Stimulated activated memory B cell treated with anti-CD40 and anti-IgM and Interleukin-4, amounts not matched to agents 10 μg/mL and 1 μg/mL and 100 μg/mL, for 72 hours (primary cell): ENCODE data around the gene SEPTIN10.
A peak's percentile ranks its signal among the peaks of the same experiment; 100 is the strongest.
"Not testable (repeated sequence)": the region's sequence is repeated elsewhere in the genome, so short reads cannot be mapped to it uniquely, and the experiment has no call there.

Experiments
- ATAC-seq: fragments of 150-1000 bp; cut with Tn5 transposase; 2 replicates; pipeline ENCODE4 v1.10.0; 2021
- H3K27ac Mint-ChIP-seq: one replicate; pipeline ENCODE4 v1.8.0; 2022; ENCODE audit warnings: mild to moderate bottlenecking, mixed read lengths
- H3K27me3 Mint-ChIP-seq: one replicate; pipeline ENCODE4 v1.8.0; 2022; ENCODE audit warnings: mixed read lengths
- H3K36me3 Mint-ChIP-seq: one replicate; pipeline ENCODE4 v1.8.0; 2022; ENCODE audit warnings: mixed read lengths
- H3K4me1 Mint-ChIP-seq: one replicate; pipeline ENCODE4 v1.8.0; 2022; ENCODE audit warnings: mixed read lengths
- H3K4me3 Mint-ChIP-seq: one replicate; pipeline ENCODE4 v1.8.0; 2022; ENCODE audit warnings: mild to moderate bottlenecking, moderate library complexity, mixed read lengths
- H3K9me3 Mint-ChIP-seq: one replicate; pipeline ENCODE4 v1.8.0; 2022; ENCODE audit warnings: mixed read lengths

Gene SEPTIN10

DNA sequence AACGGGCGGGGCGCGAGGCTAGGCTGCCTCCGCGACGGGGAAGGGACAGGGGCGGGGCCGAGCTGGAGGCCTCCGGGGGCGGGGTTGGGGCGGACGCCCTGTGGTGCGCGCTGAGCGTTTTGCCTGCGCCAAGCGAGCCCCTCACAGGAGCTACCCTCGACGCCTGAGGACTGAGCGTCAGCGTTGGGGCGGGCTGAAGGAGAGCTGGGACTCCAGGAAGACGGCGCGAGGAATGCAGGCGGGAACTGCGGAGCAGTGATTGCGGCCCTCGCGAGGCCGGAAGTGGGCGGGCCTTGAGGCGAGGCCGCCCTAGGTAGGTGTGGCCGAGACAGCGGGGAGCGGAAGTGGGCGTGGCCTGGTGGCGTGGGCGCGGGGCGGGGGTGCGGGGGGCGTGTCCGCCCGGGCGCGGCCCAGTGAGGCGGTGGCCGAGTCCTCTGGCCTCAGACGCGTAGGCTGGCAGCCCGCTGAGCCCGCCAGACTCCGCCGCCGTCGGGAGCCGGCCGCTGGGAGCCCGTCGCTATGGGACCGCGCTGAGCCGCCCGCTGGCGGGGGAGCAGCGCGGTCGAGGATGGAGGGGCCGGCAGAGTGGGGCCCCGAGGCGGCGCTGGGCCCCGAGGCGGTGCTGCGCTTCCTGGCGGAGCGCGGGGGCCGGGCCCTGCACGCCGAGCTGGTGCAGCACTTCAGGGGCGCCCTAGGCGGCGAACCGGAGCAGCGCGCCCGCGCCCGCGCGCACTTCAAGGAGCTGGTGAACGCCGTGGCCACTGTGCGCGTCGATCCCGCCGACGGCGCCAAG lies at the start of gene SEPTIN10, which contains the start of gene SOWAHC:
TSS of gene SEPTIN10 (minus strand) at position 45 of the 793 bp plus-strand sequence. CDS start 139 bp downstream, outside the sequence.
TSS of gene SOWAHC (plus strand) at position 443 of the 793 bp plus-strand sequence. CDS start at position 569, 126 bp downstream.
- H3K9me3 Mint-ChIP-seq, result peaks cover 2% of the 10 kb centered on the region
- no peak within 1 kb of the TSS for H3K27ac Mint-ChIP-seq
- H3K36me3 Mint-ChIP-seq, result no peaks in the 10 kb centered on the region
- peaks cover 60% of the 10 kb centered on the region for H3K27me3 Mint-ChIP-seq
- peak; percentile 67 for ATAC-seq
- peak within 1 kb of the TSS; percentile 78 for H3K4me3 Mint-ChIP-seq
- H3K4me1 Mint-ChIP-seq, result no peaks in the 10 kb centered on the region

DNA sequence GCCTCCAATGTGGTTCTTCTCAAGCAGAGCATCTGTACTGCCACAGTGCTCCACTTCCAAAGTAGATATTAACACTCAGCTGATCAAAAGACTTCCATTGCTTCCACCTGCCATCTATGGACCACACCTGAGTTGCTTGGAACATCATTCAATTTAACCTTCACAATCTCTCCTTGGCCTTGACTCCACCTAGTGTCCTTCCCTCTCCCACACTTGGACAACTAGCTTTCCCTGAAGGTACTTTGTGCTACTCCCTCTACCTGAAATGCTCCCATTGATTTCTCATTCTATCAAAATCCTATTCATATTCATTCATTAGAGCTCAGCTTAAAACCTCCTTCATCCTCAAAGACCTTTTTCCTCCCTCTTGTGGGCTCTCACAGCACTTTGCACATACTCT lies 49.1 kb upstream of the SEPTIN10 start:
- ATAC-seq, result no peak
- H3K9me3 Mint-ChIP-seq, result no peaks in the 10 kb centered on the region
- no peaks in the 10 kb centered on the region for H3K36me3 Mint-ChIP-seq
- no peaks in the 10 kb centered on the region for H3K4me1 Mint-ChIP-seq
- H3K27ac Mint-ChIP-seq, result no peak overlapping the region
- H3K27me3 Mint-ChIP-seq, result no peaks in the 10 kb centered on the region
- no peak overlapping the region for H3K4me3 Mint-ChIP-seq

DNA sequence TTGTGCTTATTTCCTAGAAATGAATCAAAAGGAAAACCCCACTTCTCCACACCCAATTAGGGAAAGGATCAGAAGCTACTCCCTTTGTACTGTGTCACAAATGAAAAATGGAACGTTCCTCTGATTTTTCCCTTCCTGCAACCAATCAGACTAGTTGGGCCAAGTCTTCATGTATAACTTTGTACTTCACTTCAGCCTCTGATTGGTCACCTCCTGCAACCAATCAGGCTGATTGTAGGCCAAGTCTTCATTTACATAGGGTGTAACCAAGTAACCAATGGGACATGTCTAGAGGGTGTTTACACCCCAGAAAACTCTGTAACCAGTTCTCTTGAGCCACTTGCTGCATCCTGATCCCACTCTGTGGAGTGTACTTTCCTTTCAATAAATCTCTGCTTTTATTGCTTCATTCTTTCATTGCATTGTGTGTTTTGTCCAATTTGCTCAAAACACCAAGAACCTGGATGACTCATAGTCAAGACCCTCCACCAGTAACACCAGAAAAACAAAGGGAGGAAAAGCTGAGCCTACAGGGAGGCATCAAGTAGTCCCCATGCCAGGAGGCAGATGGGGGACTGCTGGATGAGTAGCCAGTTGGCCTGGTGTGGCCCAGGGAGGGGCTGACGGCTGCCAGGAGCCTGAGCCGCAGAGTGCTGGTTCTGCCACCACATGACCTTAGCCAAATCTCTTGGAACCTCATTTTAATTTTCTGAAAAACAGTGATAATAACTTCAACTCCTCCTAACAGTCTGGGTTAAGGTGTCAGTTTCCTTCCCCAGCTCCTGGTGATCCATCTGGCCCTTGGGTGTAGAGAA lies 46.5 kb upstream of the SEPTIN10 start:
- ATAC-seq, result no peak
- H3K4me3 Mint-ChIP-seq, result no peak overlapping the region
- no peak overlapping the region for H3K27ac Mint-ChIP-seq

DNA sequence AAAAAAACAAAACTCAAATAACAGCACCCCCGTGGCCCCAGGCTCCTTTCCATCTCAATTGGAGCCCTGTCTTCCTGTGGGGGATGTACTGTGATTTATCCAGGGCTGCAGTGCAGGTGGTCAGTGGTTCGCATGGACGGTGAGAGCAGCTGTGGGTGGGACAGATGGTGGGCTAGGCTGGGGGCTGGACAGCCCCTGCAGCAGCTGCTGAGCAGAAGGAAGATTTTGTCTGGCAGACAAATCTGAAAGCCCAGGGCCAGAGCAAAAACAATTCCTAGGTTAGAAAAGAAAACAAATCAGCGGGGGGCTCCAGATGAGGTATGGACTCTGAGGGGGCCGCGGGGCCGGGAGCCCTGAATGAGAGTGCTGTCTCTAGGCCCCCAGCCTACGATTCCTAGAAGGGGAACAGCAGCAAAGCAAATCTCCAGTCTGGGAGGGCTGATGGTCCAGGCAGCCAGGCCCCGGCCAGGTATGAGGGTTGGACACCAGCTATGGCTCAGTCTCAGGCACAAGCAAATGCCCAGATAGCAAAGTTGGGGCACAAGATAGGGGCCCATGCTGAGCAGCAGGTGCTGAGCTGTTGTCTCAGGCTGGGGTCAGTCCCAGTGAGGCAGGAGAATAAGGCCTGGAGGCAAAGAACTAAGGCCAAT lies 45.8 kb upstream of the SEPTIN10 start:
- ATAC-seq, result no peak
- peaks cover 15% of the 10 kb centered on the region for H3K27me3 Mint-ChIP-seq
- no peaks in the 10 kb centered on the region for H3K4me1 Mint-ChIP-seq
- H3K4me3 Mint-ChIP-seq, result no peak overlapping the region
- no peaks in the 10 kb centered on the region for H3K36me3 Mint-ChIP-seq
- H3K9me3 Mint-ChIP-seq, result no peaks in the 10 kb centered on the region
- H3K27ac Mint-ChIP-seq, result no peak overlapping the region

More for the DNA sequence above, 46.5 kb upstream of the SEPTIN10 start:
- Mint-ChIP-seq H3K27me3 (peaks cover 15% of the 10 kb centered on the region), H3K4me1 (no peaks in the 10 kb centered on the region), H3K36me3 (no peaks in the 10 kb centered on the region), H3K9me3 (no peaks in the 10 kb centered on the region)

GRCh38 chr2:109655287-109655686 lies 41.5 kb upstream of the SEPTIN10 start:
- H3K27me3 Mint-ChIP-seq, result peaks cover 16% of the 10 kb centered on the region
- H3K36me3 Mint-ChIP-seq, result no peaks in the 10 kb centered on the region
- H3K4me3 Mint-ChIP-seq, result no peak overlapping the region
- no peak overlapping the region for H3K27ac Mint-ChIP-seq
- H3K9me3 Mint-ChIP-seq, result no peaks in the 10 kb centered on the region
- H3K4me1 Mint-ChIP-seq, result no peaks in the 10 kb centered on the region
- no peak for ATAC-seq

DNA sequence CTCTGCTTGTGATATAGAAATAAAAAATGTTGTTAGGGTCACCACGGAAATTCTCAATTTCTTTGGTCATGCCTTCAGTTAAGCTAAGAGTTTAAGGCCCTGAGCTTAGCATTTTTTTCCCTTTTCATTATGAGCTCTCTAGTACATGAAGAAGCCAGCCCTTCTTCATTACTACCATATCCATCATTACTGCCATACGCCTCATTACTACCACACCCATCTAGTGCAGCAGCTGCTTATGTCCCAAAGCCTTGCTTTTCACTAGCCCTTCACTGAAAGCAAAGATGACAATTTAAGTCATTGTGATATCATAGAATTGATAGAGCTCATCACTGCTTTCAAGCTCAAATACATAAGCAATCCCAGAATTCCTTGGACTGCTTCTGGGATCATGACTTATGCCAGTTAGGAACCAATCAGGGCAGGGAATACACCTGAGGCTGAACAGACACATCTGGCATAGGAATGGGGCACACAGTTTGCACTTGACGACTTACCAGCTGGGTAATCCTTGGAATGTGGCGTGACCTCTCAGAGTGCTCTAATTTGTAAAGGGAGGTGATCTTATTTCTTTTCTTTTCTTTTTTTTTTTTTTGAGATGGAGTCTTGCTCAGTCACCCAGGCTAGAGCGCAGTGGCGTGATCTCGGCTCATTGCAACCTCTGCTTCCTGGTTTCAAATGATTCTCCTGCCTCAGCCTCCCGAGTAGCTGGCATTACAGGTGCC lies 40.7 kb upstream of the SEPTIN10 start:
- H3K4me1 Mint-ChIP-seq, result no peaks in the 10 kb centered on the region
- H3K27me3 Mint-ChIP-seq, result peaks cover 22% of the 10 kb centered on the region
- no peak overlapping the region for H3K4me3 Mint-ChIP-seq
- H3K36me3 Mint-ChIP-seq, result no peaks in the 10 kb centered on the region
- no peak for ATAC-seq
- H3K27ac Mint-ChIP-seq, result no peak overlapping the region
- H3K9me3 Mint-ChIP-seq, result no peaks in the 10 kb centered on the region

DNA sequence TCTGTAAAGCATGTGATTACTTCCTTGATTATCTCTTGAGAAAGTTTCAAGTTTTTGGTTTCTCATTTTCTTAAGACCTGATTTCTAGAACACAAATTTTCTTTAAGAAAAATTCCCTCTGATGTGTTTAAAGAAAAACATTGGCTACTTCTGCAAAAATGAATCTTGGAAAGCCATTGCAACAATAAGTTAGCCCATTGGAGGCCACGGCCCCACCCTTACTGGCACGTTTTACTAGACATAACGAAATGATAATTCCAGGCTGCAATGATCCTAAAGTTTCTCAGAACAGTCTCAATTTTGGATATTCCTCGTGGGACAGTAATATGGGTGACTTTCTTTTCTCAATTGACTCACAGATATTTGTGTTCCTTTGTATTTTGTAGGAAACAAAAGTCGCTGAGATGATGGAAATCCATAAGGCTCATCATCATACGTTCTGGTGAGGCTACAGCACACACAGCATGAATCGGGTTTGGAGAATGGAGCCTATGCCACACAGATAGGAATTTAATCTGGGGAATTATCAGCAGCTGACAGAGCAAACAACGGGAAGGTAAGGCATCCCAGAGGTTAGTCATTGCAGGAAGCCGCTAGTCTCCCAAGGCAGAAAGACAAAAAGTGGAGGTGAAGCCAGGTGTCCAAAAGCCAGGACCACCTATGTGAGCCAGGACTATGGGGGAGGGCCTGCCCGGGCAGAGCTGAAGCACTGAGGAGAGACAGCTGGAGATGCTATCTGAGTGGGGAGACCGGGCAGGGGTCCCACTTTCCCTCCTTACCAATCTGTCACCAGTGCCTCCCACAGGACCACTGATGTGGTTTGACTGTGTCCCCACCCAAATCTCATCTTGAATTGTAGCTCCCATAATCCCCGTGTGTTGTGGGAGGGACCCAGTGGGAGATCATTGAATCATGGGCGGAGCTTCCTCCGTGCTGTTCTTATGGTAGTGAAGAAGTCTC lies 36.2 kb upstream of the SEPTIN10 start:
- H3K27me3 Mint-ChIP-seq, result peaks cover 16% of the 10 kb centered on the region
- H3K27ac Mint-ChIP-seq, result no peak overlapping the region
- no peaks in the 10 kb centered on the region for H3K36me3 Mint-ChIP-seq
- no peaks in the 10 kb centered on the region for H3K4me1 Mint-ChIP-seq
- no peak overlapping the region for H3K4me3 Mint-ChIP-seq
- ATAC-seq, result no peak
- H3K9me3 Mint-ChIP-seq, result peaks cover 2% of the 10 kb centered on the region

DNA sequence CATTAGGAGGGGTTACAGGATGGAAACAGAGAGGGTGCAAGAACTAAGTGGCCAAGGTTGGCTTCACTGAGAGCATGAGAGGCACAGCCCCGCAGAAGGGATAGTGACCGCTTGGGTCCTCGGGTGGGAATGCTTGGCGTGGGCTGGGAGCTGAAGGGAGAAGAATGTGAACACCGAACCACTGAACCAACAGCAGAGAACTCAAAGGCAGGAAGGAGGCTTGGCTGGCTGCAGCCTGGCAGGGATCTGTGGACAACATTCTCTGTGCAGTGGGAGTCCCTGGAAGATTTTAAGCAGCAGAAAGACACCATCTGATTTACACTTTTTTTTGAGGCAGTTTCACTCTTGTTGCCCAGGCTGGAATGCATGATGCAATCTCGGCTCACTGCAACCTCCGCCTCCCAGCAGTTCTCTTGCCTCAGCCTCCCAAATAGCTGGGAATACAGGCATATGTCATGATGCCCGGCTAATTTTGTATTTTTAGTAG lies 34.3 kb upstream of the SEPTIN10 start:
- H3K4me3 Mint-ChIP-seq, result no peak overlapping the region
- H3K4me1 Mint-ChIP-seq, result no peaks in the 10 kb centered on the region
- peaks cover 2% of the 10 kb centered on the region for H3K9me3 Mint-ChIP-seq
- H3K27ac Mint-ChIP-seq, result no peak overlapping the region
- ATAC-seq, result no peak
- H3K27me3 Mint-ChIP-seq, result peaks cover 16% of the 10 kb centered on the region
- H3K36me3 Mint-ChIP-seq, result no peaks in the 10 kb centered on the region

DNA sequence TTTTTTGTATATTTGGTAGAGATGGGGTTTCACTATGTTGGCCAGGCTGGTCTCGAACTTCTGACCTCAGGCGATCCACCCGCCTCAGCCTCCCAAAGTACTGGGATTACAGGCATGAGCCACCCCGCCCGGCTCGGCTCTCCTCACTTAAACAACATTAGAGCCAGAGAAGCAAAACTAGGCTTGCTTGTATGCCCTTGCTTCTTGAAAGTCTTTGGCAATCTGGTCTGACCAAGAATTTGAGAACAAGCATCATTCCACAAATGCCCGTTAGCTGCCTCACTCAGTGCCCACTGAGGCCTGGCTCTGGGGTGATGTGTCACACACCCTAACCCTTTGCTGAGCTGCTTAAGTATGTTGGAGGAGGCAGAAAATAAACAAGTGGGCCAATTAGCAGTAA lies 33.9 kb upstream of the SEPTIN10 start:
- no peaks in the 10 kb centered on the region for H3K4me1 Mint-ChIP-seq
- H3K27me3 Mint-ChIP-seq, result peaks cover 16% of the 10 kb centered on the region
- no peak for ATAC-seq
- no peak overlapping the region for H3K27ac Mint-ChIP-seq
- no peak overlapping the region for H3K4me3 Mint-ChIP-seq
- H3K36me3 Mint-ChIP-seq, result no peaks in the 10 kb centered on the region
- H3K9me3 Mint-ChIP-seq, result peaks cover 2% of the 10 kb centered on the region

DNA sequence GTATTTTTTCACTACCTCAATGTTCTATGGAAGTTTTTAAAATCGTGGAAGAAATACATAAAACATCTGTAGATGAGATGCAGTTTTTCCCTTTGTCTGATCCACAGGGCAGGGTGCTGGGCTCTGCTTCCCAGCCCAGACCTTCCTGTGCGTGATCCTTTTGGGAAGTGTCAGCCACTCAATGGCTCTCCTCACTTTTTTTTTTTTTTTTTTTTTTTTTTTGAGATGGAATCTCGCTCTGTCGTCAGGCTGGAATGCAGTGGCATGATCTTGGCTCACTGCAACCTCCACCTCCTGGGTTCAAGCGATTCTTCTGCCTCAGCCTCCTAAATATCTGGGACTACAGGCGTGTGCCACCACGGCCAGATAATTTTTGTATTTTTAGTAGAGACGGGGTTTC lies 33.2 kb upstream of the SEPTIN10 start:
- Mint-ChIP-seq H3K4me3 (no peak overlapping the region), H3K36me3 (no peaks in the 10 kb centered on the region), H3K4me1 (no peaks in the 10 kb centered on the region), H3K27ac (no peak overlapping the region), H3K9me3 (peaks cover 2% of the 10 kb centered on the region), H3K27me3 (peaks cover 16% of the 10 kb centered on the region)
- ATAC-seq, result no peak

DNA sequence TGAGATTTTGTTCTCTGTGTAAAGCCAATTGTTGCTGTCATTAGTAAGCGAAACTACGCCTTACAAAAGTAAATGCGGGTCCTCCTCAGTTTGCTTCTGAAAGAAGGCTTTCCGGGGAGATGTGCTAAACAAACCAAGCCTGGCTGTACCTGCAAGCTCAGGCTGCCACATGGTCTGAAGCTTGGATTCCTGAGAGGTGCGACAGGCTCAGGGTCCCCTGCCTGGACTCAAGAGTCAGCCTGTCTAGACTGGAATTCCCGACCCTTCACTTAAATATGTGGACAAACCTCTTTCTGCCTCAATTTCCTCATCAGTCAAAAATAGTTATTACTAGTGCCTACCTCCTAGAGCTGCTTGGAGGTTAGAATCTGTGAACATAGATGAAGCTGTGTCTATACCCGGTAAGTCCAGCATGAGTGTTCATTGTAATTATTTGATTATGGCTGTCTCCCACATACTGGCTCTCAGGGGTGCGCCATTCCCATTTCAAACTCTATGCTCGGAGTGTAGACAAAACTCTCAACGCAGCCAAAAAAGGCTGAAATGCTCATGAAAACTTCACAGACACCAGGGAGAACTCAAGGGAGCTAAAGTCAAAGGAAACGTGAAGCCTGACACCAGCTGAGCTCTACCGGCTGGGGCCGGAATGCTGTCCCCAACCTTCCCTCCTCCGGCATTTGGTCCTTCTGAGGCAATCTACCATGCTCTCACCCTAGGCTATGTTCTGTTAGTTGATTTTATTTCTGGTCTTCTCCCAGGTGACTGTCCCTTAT lies 31.8 kb upstream of the SEPTIN10 start:
- H3K4me3 Mint-ChIP-seq, result no peak overlapping the region
- no peak for ATAC-seq
- peaks cover 16% of the 10 kb centered on the region for H3K27me3 Mint-ChIP-seq
- no peak overlapping the region for H3K27ac Mint-ChIP-seq
- no peaks in the 10 kb centered on the region for H3K36me3 Mint-ChIP-seq
- peaks cover 2% of the 10 kb centered on the region for H3K9me3 Mint-ChIP-seq
- no peaks in the 10 kb centered on the region for H3K4me1 Mint-ChIP-seq

DNA sequence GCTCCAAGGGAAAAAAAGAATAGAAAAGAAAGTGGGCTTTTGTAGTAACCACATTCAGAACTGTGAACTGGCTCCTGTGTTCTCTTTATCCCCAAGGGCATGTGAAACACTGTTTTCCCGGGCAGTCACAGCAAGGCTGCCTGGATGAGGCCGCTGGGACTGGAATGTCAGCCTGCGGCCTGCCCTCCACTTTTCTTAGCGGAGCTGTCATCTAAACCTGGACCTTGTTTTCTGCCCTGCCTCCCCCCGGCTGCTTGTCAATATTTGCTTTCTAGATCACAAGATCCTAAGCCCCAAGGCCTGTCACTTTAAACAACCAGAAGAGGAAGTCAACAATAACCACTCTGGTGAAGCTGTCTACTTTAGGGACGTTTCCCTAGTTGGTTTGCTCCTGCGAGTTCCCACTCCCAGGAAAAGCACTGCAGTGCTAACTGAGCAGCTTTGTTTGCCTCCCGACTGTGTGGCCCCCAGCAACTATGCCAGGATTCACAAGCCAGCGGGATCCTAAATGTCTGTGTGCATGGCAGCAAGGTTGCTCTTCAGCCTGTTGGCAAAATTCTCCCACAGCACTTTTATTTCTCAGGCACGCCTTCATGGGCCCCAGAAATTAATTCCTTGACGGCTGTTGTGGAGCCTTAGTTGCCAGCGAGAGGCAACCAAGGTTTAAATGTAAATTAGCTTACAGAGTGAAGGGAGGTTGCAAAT lies 31.0 kb upstream of the SEPTIN10 start:
- no peak for ATAC-seq
- H3K27ac Mint-ChIP-seq, result no peak overlapping the region
- peaks cover 2% of the 10 kb centered on the region for H3K9me3 Mint-ChIP-seq
- H3K4me1 Mint-ChIP-seq, result no peaks in the 10 kb centered on the region
- H3K36me3 Mint-ChIP-seq, result no peaks in the 10 kb centered on the region
- H3K27me3 Mint-ChIP-seq, result peaks cover 9% of the 10 kb centered on the region
- no peak overlapping the region for H3K4me3 Mint-ChIP-seq

DNA sequence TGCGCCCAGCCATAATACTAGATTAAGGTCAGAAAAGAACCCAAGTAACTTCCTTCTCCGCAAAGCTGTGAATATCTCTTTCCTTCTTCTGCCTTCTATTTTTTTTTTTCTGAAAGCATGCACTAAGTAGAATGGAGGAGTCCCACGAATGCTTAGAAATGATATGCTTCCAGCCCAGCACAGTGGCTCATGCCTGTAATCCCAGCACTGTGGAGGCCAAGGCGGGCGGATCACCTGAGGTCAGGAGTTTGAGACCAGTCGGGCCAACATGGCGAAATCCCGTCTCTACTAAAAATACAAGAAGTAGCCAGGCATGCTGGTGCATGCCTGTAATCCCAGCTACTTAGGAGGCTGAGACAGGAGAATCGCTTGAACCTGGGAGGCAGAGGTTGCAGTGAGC lies 26.2 kb upstream of the SEPTIN10 start:
- H3K9me3 Mint-ChIP-seq, H3K27ac Mint-ChIP-seq, H3K27me3 Mint-ChIP-seq, ATAC-seq, H3K4me3 Mint-ChIP-seq, H3K4me1 Mint-ChIP-seq, H3K36me3 Mint-ChIP-seq: not testable (repeated sequence)
